Measurements from ENCODE around the gene CTAGE8.
"Not testable (repeated sequence)": the region's sequence is repeated elsewhere in the genome, so short reads cannot be mapped to it uniquely, and the experiment has no call there.

Gene CTAGE8

DNA sequence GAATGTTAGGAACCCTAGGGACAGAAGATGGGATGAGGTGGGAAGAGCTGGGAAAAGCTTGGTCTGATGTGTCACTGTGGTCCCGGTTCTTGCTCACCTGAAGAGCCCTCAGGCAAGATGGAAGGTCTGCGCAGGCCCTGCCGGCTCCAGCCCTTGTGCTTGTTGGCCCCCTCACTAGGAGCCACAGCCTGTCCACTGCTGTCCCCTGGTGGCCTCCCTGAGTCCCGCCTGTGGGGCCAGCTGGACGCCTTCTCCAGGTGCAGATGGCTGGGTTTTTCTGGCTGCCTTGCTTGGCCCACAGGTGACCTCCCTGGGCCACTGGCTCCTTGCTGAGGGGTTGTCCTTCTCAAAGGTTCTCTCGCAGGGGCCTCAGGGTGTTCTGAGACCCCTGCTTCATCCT, 14.6 kb upstream of the CTAGE8 start:
- H3K27ac ChIP-seq; H3K36me3 ChIP-seq (ENCODE audit: insufficient read depth, low read length); DNase-seq (ENCODE audit: low read depth, low spot score); H3K4me3 ChIP-seq; H3K9me3 ChIP-seq (ENCODE audit: low read depth, low read length); H3K9ac ChIP-seq (ENCODE audit: insufficient read length): not testable (repeated sequence)

DNA sequence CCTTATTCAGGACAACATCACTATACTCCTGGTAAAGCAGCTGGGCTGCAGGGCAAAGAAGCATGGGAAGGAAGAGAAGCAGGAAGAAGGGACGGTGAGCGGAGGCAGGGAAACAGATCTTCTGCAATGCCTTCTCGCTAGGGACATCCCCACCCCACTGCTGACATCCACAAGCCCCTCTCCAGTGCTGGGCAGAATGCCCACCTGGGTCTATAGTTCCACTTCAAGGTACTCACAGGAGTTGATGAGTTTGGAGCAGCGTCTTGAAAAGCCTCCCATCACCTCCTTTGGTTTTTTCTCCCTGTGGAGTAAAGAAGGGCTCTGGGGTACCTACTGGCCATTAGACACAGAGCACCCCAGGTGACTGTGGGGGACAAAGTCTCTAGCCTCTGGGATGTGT, 13.4 kb upstream of the CTAGE8 start:
- not testable (repeated sequence) for H3K4me3 ChIP-seq; H3K9ac ChIP-seq (ENCODE audit: insufficient read length)

DNA sequence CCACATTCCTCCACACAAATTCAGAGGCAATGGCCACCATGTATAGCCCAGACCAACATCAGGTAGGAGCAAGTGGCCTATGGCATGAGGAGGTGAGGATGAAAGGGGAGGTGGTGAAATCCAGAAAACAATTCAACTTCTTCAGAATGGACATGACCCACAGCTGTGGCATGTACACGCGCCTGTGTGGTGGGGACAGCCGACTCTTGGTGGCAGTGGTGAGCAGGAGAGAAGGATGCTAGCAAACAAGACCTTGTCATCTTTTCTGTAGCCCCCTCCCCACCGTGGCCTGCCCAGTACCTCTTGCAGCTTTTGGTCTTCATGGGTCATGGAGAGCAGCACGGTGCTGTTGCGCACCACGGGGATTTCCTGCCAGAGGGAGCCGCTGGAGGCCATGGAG, 12.9 kb upstream of the CTAGE8 start:
- not testable (repeated sequence) for H3K9ac ChIP-seq (ENCODE audit: insufficient read length); H3K36me3 ChIP-seq (ENCODE audit: insufficient read depth, low read length); H3K9me3 ChIP-seq (ENCODE audit: low read depth, low read length); H3K4me3 ChIP-seq; DNase-seq (ENCODE audit: low read depth, low spot score); H3K27ac ChIP-seq

More for the DNA sequence above, 13.4 kb upstream of the CTAGE8 start:
- not testable (repeated sequence) for H3K27ac ChIP-seq; DNase-seq (ENCODE audit: low read depth, low spot score); H3K36me3 ChIP-seq (ENCODE audit: insufficient read depth, low read length); H3K9me3 ChIP-seq (ENCODE audit: low read depth, low read length)

DNA sequence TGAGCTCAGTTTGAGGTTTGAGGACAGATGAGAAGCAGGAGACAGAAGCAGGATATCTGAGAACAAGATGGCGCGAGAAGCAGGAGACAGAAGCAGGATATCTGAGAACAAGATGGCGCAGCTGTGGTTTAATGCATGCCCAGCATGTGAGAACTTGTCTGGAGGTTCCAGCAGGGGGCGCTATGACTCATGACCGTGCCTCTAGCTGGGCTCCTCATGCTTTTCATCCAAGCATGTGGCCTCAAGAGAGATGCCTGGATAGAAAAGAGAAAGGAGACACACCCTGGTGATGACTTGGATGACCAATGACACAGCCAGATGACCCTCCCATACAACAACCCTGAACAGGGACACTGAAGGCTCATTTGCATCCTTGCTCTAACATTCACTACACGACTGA, 10.9 kb upstream of the CTAGE8 start:
- not testable (repeated sequence) for H3K9me3 ChIP-seq (ENCODE audit: low read depth, low read length); DNase-seq (ENCODE audit: low read depth, low spot score); H3K4me3 ChIP-seq; H3K27ac ChIP-seq; H3K9ac ChIP-seq (ENCODE audit: insufficient read length); H3K36me3 ChIP-seq (ENCODE audit: insufficient read depth, low read length)

DNA sequence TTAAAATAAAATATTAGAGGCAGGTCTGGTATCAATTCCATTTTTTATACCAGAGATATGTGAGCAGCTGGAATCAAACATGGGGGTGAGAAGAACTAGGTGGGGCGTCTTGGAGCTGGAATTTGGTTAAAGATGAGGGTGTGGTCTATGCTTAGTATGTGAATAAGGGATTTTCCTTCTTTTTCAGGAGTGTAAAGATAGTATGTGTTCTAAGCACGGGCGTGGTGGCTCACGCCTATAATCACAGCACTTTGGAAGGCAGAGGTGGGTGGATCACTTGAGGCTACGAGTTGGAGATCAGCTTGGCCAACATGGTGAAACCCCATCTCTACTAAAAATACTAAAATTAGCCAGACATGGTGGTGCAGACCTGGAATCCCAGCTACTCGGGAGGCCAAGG, 6.2 kb upstream of the CTAGE8 start:
- H3K36me3 ChIP-seq (ENCODE audit: insufficient read depth, low read length); H3K9me3 ChIP-seq (ENCODE audit: low read depth, low read length); H3K27ac ChIP-seq; DNase-seq (ENCODE audit: low read depth, low spot score); H3K4me3 ChIP-seq; H3K9ac ChIP-seq (ENCODE audit: insufficient read length): not testable (repeated sequence)

DNA sequence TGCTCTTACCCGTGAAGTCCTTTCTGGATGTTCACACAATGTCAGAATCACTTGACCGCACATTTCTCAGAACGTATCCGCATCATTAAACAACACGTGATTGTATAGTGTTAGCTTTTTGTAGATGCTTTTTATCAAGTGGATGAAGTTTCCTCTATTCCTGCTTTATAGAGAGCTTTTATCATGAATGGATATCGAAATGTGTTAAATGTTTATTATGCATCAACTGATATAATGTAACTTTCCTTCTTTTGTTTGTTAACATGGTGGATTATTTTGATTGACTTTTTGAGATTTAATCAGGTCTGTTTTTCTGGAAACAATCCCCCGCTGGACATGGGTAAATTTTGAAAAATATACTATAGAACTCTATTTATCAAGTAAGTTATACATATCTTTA, 4.4 kb downstream of the CTAGE8 start, which contains the start of gene OR2A7:
Gene OR2A7 (minus strand): TSS at position 101 of the 400 bp plus-strand sequence. CDS start 5,164 bp downstream, outside the sequence.
- H3K27ac ChIP-seq; H3K4me3 ChIP-seq; DNase-seq (ENCODE audit: low read depth, low spot score); H3K9ac ChIP-seq (ENCODE audit: insufficient read length); H3K36me3 ChIP-seq (ENCODE audit: insufficient read depth, low read length); H3K9me3 ChIP-seq (ENCODE audit: low read depth, low read length): not testable (repeated sequence)

DNA sequence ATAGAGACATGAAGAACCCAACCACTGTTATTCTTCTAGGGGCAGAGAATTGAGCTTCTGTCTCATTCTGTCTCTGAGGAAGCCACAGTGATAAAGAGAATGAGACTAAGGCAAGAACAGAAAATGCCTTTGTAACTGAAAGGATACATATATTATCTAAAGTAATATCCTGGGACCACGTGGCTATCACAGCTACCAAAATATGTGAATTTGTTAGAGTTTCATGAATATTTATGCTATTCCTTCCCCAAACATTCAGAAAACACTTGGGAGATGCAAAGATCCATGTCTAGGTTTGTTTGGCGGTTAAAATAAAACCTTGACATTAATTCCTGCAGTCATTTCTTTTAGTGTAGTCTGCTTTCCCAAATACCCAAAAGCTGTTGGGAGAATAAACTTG, 7.0 kb downstream of the CTAGE8 start:
- not testable (repeated sequence) for H3K36me3 ChIP-seq (ENCODE audit: insufficient read depth, low read length); H3K9ac ChIP-seq (ENCODE audit: insufficient read length); H3K9me3 ChIP-seq (ENCODE audit: low read depth, low read length); H3K4me3 ChIP-seq; H3K27ac ChIP-seq; DNase-seq (ENCODE audit: low read depth, low spot score)

DNA sequence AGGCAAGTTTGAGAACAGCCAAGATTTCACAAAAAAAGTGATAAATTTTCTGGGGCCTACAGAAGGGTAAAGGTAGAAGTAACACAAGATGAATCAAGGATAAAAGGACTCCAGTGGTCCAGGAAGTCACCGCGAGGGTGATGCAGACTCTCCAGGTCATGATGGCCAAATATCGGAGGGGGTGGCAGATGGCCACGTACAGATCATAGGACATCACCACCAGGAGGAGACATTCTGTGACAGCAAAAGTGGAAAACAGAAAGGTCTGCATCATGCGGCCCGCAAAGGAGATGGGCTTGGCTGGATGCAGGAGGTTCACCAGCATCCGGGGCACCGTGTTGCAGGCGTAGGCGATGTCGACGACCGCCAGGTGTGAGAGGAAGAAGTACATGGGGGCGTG, 10.0 kb downstream of the CTAGE8 start:
- H3K9me3 ChIP-seq (ENCODE audit: low read depth, low read length); H3K36me3 ChIP-seq (ENCODE audit: insufficient read depth, low read length); H3K27ac ChIP-seq; DNase-seq (ENCODE audit: low read depth, low spot score); H3K9ac ChIP-seq (ENCODE audit: insufficient read length); H3K4me3 ChIP-seq: not testable (repeated sequence)

DNA sequence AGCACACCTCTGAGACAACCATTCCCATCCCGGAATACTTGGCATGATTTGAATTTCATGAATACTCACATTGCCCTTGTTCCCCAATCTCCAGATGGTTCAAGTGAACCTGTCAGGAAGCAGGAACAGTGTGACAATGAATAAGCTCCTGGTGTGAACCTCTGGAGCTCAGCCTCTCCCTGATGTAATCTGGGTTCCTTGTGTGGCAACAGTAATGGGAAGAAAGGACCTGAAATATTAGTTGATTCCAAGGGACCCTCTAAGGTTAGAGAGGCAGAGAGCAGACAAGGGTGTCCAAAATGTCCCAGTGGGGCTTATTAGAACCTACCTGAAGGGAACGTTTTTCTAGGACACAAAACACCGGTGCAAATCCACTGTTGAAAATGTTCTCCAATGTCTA, 13.0 kb downstream of the CTAGE8 start:
- Histone ChIP-seq H3K4me3 (no peak overlapping the region), H3K9me3 (ENCODE audit: low read depth, low read length) (no peaks in the 10 kb centered on the region), H3K27ac (no peak overlapping the region), H3K36me3 (ENCODE audit: insufficient read depth, low read length) (no peaks in the 10 kb centered on the region), H3K9ac (ENCODE audit: insufficient read length) (no peak overlapping the region)
- TF ChIP-seq FOXP2 (optimal IDR thresholded peaks at IDR 0.05; ENCODE audit: control extremely low read depth, extremely low read length, insufficient read depth) (no peak), POLR2AphosphoS5 (IDR thresholded peaks at IDR 0.05; ENCODE audit: borderline replicate concordance, low read depth, low read length) (no peak), EZH2 (IDR thresholded peaks at IDR 0.05) (no peak)
- no peak for DNase-seq (ENCODE audit: low read depth, low spot score)

DNA sequence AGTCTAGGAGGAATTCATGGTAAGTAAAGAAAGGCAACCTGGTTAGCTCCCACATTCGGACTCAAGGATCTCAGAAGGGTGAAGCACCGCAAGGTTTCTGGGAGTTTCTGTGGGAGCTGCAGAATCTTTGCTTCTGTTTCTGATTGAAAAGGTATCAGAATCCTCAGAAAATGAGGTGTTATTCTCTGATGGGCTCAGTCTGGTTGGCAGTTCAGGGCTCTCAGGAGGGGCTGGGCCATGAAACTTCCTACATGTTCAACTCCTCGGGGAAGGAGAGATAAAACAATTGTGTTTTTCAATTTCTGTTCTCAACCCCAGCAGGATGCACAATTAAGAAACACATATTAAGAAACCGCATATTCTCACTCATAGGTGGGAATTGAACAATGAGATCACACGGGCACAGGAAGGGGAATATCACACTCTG, 13.6 kb downstream of the CTAGE8 start:
- no peak for TF ChIP-seq POLR2AphosphoS5 (IDR thresholded peaks at IDR 0.05; ENCODE audit: borderline replicate concordance, low read depth, low read length)
- TF ChIP-seq FOXP2 (optimal IDR thresholded peaks at IDR 0.05; ENCODE audit: control extremely low read depth, extremely low read length, insufficient read depth): no peak
- TF ChIP-seq EZH2 (IDR thresholded peaks at IDR 0.05): no peak
- H3K9me3 ChIP-seq (ENCODE audit: low read depth, low read length): no peaks in the 10 kb centered on the region
- DNase-seq (ENCODE audit: low read depth, low spot score): no peak
- H3K4me3 ChIP-seq: no peak overlapping the region
- H3K9ac ChIP-seq (ENCODE audit: insufficient read length): no peak overlapping the region
- no peaks in the 10 kb centered on the region for H3K36me3 ChIP-seq (ENCODE audit: insufficient read depth, low read length)
- no peak overlapping the region for H3K27ac ChIP-seq

DNA sequence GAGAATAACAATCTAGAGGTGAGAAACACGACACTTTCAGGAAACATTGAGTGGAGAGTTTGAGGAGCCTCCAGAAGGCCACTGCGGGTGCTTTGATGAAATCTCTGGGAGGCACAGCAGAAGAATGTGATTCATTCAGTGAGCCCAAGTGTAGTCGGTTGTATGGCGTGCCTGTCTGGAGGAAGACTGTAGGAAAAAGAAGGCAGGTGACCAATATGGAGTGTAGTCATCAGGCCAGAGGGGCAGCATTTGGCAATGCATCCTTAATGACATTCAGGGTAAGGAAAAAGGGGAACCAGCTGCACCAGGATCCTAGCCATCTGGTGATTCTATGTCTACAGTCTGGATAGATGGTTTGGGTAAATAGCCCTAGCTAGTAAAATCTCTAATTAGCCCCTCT, 16.8 kb downstream of the CTAGE8 start:
- not testable (repeated sequence) for H3K27ac ChIP-seq; H3K36me3 ChIP-seq (ENCODE audit: insufficient read depth, low read length); H3K4me3 ChIP-seq; DNase-seq (ENCODE audit: low read depth, low spot score); H3K9ac ChIP-seq (ENCODE audit: insufficient read length); H3K9me3 ChIP-seq (ENCODE audit: low read depth, low read length)

DNA sequence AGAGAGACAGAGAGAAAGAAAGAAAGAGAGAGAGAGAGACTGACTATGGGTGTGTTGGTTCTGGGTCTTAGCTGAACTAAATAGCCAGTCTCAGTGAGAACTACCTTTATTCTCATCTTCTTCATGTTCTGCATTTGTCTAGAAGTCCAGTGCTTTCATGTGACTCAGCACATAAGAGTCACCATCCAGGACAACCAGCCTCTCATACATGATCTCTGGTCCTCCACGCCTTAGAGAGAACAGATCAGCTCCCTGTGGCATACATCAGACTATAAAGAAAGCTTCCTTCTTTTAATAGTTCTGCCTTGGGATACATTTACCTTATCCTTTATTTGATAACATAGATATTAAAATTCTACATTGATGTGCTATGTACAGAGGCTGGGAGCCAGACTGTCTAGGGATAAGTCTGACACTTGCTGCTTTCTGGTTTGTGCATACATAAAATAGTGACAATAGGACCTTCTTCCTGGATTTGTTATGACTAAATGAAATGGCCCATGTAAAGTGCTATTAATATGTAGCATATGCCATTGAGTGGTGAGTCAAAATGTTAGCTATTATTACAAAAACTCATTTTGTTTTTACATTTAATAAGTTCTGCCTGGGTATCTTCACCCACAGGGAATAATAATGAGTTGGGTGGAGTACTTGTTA, 21.3 kb downstream of the CTAGE8 start:
- H3K27ac ChIP-seq; H3K4me3 ChIP-seq; DNase-seq (ENCODE audit: low read depth, low spot score): not testable (repeated sequence)

DNA sequence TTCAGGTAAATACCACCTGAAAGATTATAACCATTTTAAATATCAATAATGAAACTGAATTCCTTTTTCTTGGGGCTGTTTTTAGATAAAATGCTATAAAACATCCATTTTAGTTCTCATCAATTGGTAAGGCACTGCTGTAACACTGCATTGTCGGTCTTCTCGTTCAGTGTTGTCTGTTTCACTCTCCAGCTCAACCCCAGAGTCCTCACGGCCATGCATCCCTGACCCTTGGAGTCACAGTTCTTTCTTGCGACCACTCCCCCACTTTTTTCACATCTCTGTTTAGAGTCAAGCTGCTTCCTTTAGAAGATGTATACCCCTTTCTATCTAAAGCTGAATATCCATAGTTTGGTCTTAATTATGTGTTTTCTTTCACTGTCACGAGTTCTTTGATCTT, 22.1 kb downstream of the CTAGE8 start:
- H3K9me3 ChIP-seq (ENCODE audit: low read depth, low read length); H3K9ac ChIP-seq (ENCODE audit: insufficient read length); DNase-seq (ENCODE audit: low read depth, low spot score); H3K36me3 ChIP-seq (ENCODE audit: insufficient read depth, low read length); H3K27ac ChIP-seq; H3K4me3 ChIP-seq: not testable (repeated sequence)

More for the DNA sequence above, 21.3 kb downstream of the CTAGE8 start:
- not testable (repeated sequence) for H3K36me3 ChIP-seq (ENCODE audit: insufficient read depth, low read length); H3K9ac ChIP-seq (ENCODE audit: insufficient read length); H3K9me3 ChIP-seq (ENCODE audit: low read depth, low read length)

DNA sequence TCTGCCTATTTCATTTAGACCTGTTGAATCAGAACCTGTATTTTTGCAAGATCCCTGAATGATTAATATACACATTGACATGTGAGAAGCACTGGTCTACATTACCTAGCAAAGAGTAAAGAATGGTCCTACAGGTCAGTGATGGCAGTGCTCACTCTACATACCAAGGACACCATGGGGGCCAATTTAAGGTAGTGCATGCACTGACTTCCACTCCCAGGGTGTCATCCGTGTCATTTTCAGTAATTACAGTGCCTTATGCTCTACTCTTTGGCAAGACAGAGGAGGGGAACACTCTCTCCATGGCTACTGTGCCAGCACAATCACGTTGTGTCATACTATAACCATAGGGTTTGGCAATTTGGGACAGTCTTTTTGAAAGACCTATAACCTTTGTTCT, 23.7 kb downstream of the CTAGE8 start:
- DNase-seq (ENCODE audit: low read depth, low spot score); H3K27ac ChIP-seq; H3K9ac ChIP-seq (ENCODE audit: insufficient read length); H3K36me3 ChIP-seq (ENCODE audit: insufficient read depth, low read length); H3K9me3 ChIP-seq (ENCODE audit: low read depth, low read length); H3K4me3 ChIP-seq: not testable (repeated sequence)
